Measurements from ENCODE around the gene TRAK1.

The TRAK1 gene

GRCh38 chr3:42119561-42120355, 28.6 kb downstream of the TRAK1 start:
- DNase-seq (ENCODE audit: insufficient read length, low spot score) (no peak), FAIRE-seq (peak; percentile 33)
- TF ChIP-seq SPI1 (IDR thresholded peaks at IDR 0.05; ENCODE audit: low read depth, low read length): no peak
- TF ChIP-seq POU2F2 (IDR thresholded peaks at IDR 0.05; ENCODE audit: low read depth, low read length): no peak
- TF ChIP-seq TAF1 (IDR thresholded peaks at IDR 0.05; ENCODE audit: low read depth, low read length): no peak
- no peak for TF ChIP-seq PAX5 (IDR thresholded peaks at IDR 0.05; ENCODE audit: insufficient read depth, low read length, severe bottlenecking)
- TF ChIP-seq POLR2A (IDR thresholded peaks at IDR 0.05; ENCODE audit: low read depth, low read length): no peak
- no peak for TF ChIP-seq POLR2AphosphoS5 (IDR thresholded peaks at IDR 0.05; ENCODE audit: low read depth, low read length)

DNA sequence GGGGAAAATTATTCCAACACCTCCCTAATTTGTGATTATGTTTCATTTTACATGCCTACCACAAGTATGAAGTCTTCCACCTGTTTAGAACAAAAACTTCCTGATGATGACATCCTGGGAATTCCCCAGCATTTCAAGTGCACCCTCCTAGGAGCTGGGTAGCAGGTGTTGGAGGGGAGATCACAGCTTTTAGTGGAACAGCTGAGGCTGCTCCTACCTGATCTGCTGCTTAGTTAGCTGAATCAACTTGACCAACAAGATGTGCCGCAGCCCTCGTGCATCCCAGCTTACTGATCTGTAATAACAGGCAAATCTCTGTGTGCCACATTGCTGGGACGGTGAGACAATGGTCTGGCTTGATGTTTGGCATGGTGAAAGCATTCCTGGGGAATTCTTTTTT, 29.7 kb downstream of the TRAK1 start:
- no peak for DNase-seq (ENCODE audit: insufficient read length, low spot score)
- FAIRE-seq: no peak
- TF ChIP-seq POLR2A (IDR thresholded peaks at IDR 0.05; ENCODE audit: low read depth, low read length) (no peak), POLR2AphosphoS5 (IDR thresholded peaks at IDR 0.05; ENCODE audit: low read depth, low read length) (no peak), POU2F2 (IDR thresholded peaks at IDR 0.05; ENCODE audit: low read depth, low read length) (no peak), PAX5 (IDR thresholded peaks at IDR 0.05; ENCODE audit: insufficient read depth, low read length, severe bottlenecking) (no peak), SPI1 (IDR thresholded peaks at IDR 0.05; ENCODE audit: low read depth, low read length) (no peak), TAF1 (IDR thresholded peaks at IDR 0.05; ENCODE audit: low read depth, low read length) (no peak)

GRCh38 chr3:42122261-42123011, 31.3 kb downstream of the TRAK1 start:
- DNase-seq (ENCODE audit: insufficient read length, low spot score) (no peak), FAIRE-seq (peak; percentile 41)
- TF ChIP-seq TAF1 (IDR thresholded peaks at IDR 0.05; ENCODE audit: low read depth, low read length) (no peak), PAX5 (IDR thresholded peaks at IDR 0.05; ENCODE audit: insufficient read depth, low read length, severe bottlenecking) (no peak), POLR2AphosphoS5 (IDR thresholded peaks at IDR 0.05; ENCODE audit: low read depth, low read length) (no peak), POU2F2 (IDR thresholded peaks at IDR 0.05; ENCODE audit: low read depth, low read length) (no peak), POLR2A (IDR thresholded peaks at IDR 0.05; ENCODE audit: low read depth, low read length) (no peak), SPI1 (IDR thresholded peaks at IDR 0.05; ENCODE audit: low read depth, low read length) (no peak)

- DNase-seq (ENCODE audit: insufficient read length, low spot score): no peak
- FAIRE-seq: peak; percentile 72
- peak; percentile 71; the same call in 1 of the 2 replicates for TF ChIP-seq POU2F2 (IDR thresholded peaks at IDR 0.05; ENCODE audit: low read depth, low read length)
- TF ChIP-seq POLR2AphosphoS5 (IDR thresholded peaks at IDR 0.05; ENCODE audit: low read depth, low read length): no peak
Observed at GRCh38 chr3:42123012-42123581, 31.9 kb downstream of the TRAK1 start.

DNA sequence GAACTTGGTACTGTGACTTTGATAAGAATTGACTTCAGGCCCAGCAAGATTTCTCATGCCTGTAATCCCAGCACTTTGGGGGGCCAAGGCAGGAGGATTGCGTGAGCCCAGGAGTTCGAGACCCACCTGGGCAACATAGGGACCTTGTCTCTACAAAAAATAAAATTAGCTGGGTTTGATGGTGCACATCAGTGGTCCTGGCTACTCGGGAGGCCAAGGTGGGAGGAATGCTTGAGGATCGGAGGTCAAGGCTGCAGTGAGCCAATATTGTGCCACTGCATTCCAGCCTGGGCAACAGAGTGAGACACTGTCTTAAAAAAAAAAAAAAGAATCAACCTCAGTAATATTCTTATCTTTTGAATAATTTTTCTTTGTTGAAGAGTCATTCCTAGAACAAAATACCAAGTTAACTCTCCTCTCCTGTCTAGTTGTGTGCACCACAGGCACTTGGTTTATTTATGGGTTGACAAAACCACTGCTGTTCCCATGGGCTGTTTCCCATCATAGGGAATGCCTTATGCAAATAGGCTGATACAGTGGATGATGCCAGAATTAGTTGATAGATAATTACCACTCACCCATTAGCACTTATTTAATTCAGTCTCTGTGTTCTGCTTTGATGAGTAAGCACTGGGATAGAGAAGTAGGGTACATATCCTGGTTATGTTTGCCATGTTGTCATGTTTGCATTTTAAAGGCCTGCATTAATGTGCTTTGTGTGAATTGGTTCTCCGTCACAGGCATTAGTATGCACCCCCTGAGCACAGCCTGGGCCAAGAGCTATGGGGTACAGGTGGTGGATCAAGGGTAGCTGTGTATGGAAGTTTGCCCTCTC, 32.9 kb downstream of the TRAK1 start:
- FAIRE-seq: peak; percentile 28

DNA sequence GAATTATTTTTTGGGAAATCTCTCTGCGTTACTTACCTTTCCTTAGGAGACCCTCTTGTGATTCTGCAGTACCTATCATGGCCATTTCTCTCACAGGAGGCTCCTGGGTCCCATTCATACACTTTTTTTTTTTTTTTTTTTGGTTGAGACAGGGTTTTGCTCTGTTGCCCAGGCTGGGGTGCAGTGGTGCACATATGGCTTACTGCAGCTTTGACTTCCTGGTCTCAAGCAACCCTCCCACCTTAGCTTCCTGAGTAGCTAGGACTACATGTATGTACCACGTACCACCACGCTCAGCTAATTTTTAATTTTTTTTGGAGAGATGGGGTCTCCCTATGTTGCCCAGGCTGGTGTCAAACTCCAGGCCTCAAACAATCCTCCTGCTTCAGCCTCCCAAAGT, 36.1 kb downstream of the TRAK1 start:
- DNase-seq (ENCODE audit: insufficient read length, low spot score) (no peak), FAIRE-seq (peak; percentile 69)
- TF ChIP-seq TAF1 (IDR thresholded peaks at IDR 0.05; ENCODE audit: low read depth, low read length): no peak
- no peak for TF ChIP-seq SPI1 (IDR thresholded peaks at IDR 0.05; ENCODE audit: low read depth, low read length)
- no peak for TF ChIP-seq POLR2AphosphoS5 (IDR thresholded peaks at IDR 0.05; ENCODE audit: low read depth, low read length)
- TF ChIP-seq PAX5 (IDR thresholded peaks at IDR 0.05; ENCODE audit: insufficient read depth, low read length, severe bottlenecking): no peak
- no peak for TF ChIP-seq POU2F2 (IDR thresholded peaks at IDR 0.05; ENCODE audit: low read depth, low read length)
- TF ChIP-seq POLR2A (IDR thresholded peaks at IDR 0.05; ENCODE audit: low read depth, low read length): no peak

More for the DNA sequence above, 32.9 kb downstream of the TRAK1 start:
- no peak for DNase-seq (ENCODE audit: insufficient read length, low spot score)
- no peak for TF ChIP-seq SPI1 (IDR thresholded peaks at IDR 0.05; ENCODE audit: low read depth, low read length)
- TF ChIP-seq PAX5 (IDR thresholded peaks at IDR 0.05; ENCODE audit: insufficient read depth, low read length, severe bottlenecking): no peak
- TF ChIP-seq TAF1 (IDR thresholded peaks at IDR 0.05; ENCODE audit: low read depth, low read length): no peak
- no peak for TF ChIP-seq POLR2A (IDR thresholded peaks at IDR 0.05; ENCODE audit: low read depth, low read length)
- TF ChIP-seq POLR2AphosphoS5 (IDR thresholded peaks at IDR 0.05; ENCODE audit: low read depth, low read length): no peak
- TF ChIP-seq POU2F2 (IDR thresholded peaks at IDR 0.05; ENCODE audit: low read depth, low read length): no peak

DNA sequence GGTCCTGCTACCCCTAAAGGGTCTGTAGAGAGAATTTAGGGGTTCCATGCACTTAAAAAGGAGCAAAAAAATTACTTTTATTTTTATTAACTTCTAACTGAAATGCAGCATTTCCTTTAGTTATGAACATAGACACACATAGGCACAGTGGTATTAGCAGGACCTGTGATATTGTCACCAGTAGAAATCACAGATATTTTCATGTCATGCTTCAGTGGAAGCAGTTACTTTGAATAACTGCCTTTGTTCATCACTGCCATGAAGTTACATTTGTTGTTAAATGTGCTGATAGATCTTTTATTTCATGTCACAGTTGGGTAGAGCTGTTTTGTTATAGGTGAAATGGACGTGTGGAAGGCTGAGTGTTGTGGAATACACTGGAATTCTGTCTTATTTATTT, 37.4 kb downstream of the TRAK1 start:
- FAIRE-seq (peak; percentile 23), DNase-seq (ENCODE audit: insufficient read length, low spot score) (no peak)
- TF ChIP-seq SPI1 (IDR thresholded peaks at IDR 0.05; ENCODE audit: low read depth, low read length) (no peak), POLR2AphosphoS5 (IDR thresholded peaks at IDR 0.05; ENCODE audit: low read depth, low read length) (no peak), TAF1 (IDR thresholded peaks at IDR 0.05; ENCODE audit: low read depth, low read length) (no peak), PAX5 (IDR thresholded peaks at IDR 0.05; ENCODE audit: insufficient read depth, low read length, severe bottlenecking) (no peak), POLR2A (IDR thresholded peaks at IDR 0.05; ENCODE audit: low read depth, low read length) (no peak), POU2F2 (IDR thresholded peaks at IDR 0.05; ENCODE audit: low read depth, low read length) (no peak)

DNA sequence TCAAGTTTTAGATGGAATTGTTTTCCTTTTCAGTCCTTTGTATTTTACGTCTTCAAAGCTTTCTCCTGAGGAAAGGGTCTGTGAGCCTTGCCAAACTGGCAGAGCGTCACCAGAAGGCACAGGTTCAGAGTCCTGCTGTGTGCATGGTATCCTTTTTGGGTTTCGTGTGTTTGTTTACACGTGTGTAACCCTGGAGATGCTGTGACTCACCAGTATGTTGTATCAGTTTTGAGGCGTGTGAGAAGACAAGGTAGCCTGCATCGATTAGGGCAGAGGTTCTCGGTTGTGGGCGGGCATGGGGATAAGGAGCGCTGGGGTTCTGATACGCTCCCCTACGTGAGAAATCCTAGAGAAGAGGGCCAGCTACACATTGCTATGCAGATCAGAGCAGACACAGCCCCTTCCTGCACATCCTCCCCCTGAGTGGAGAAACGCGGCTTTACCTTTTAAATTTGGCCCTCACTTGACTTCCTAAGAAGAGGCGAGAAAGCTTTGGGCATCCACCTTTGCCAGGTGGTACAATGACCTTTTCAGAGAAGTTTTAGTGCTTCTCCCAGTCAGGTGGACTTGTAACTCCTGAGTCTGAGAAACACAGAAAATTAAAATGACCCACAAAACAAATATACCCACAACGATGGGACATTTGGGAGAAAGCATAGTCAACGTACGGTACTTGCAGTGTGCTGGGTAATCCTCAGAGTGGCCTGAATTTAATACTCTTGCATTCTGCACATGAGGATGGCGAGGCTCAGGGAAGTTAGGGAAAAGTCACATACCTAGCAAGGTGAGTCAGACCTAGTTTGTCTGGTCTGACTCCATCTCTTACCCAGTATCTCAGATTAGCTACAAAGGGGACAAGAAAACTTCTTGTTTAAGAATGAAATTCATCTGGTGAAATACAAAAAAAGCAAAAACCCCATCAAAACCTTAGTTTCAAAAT, 38.1 kb downstream of the TRAK1 start:
- FAIRE-seq (peak; percentile 63), DNase-seq (ENCODE audit: insufficient read length, low spot score) (no peak)
- TF ChIP-seq TAF1 (IDR thresholded peaks at IDR 0.05; ENCODE audit: low read depth, low read length) (no peak), PAX5 (IDR thresholded peaks at IDR 0.05; ENCODE audit: insufficient read depth, low read length, severe bottlenecking) (no peak), POLR2A (IDR thresholded peaks at IDR 0.05; ENCODE audit: low read depth, low read length) (no peak), POU2F2 (IDR thresholded peaks at IDR 0.05; ENCODE audit: low read depth, low read length) (no peak), POLR2AphosphoS5 (IDR thresholded peaks at IDR 0.05; ENCODE audit: low read depth, low read length) (no peak), SPI1 (IDR thresholded peaks at IDR 0.05; ENCODE audit: low read depth, low read length) (no peak)

All from GM12891 (cell line).